Keratinocyte (primary cell): Measurements from ENCODE around the gene TAF13.

ENCODE experiments used
- EZH2 ChIP-seq: IDR thresholded peaks from one replicate; pipeline ENCODE4 v1.6.1; 2012; ENCODE audit warnings: inconsistent platforms, mild to moderate bottlenecking, low read length, moderate library complexity
- TF ChIP-seq, protein P1 (sequence below), 3 experiments: IDR thresholded peaks in 1 of 3; conservative IDR thresholded peaks in 1 of 3; optimal IDR thresholded peaks in 1 of 3; 2 replicates in 2 of 3; 3 replicates in 1 of 3; pipeline versions ENCODE3 to v1.5.1; 2011; ENCODE audit warnings: low read length in 3 of 3, mild to moderate bottlenecking in 3 of 3, moderate library complexity in 2 of 3, control low read depth in 1 of 3, inconsistent platforms in 1 of 3; ENCODE audit not compliant: insufficient read depth in 2 of 3; ENCODE audit errors: extremely low read depth in 1 of 3

DNA sequence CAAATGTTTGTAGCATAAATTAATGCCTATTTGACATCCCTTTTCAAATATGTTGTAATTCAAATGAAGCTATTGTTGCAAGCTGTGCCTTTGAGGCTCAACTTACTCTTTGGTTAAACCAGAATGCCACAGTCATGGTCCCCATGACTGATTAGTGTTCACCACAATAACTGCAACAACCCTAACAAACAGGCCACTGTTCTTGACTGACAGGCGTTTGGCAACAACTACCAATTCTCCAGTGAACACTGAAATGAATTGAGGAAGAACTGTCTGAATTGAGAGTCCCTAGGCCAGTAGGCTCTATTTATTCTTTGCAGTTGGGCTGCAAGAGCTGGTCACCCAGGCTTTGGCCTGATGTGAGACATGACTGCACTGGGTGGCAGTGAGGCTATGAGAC lies 8.1 kb upstream of the TAF13 start:
- TF ChIP-seq, protein P1, sequence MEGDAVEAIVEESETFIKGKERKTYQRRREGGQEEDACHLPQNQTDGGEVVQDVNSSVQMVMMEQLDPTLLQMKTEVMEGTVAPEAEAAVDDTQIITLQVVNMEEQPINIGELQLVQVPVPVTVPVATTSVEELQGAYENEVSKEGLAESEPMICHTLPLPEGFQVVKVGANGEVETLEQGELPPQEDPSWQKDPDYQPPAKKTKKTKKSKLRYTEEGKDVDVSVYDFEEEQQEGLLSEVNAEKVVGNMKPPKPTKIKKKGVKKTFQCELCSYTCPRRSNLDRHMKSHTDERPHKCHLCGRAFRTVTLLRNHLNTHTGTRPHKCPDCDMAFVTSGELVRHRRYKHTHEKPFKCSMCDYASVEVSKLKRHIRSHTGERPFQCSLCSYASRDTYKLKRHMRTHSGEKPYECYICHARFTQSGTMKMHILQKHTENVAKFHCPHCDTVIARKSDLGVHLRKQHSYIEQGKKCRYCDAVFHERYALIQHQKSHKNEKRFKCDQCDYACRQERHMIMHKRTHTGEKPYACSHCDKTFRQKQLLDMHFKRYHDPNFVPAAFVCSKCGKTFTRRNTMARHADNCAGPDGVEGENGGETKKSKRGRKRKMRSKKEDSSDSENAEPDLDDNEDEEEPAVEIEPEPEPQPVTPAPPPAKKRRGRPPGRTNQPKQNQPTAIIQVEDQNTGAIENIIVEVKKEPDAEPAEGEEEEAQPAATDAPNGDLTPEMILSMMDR (optimal IDR thresholded peaks at IDR 0.05 in 1 of 3, IDR thresholded peaks at IDR 0.05 in 1 of 3, conservative IDR thresholded peaks at IDR 0.05 in 1 of 3; ENCODE audit: extremely low read depth in 1 of 3, insufficient read depth in 2 of 3, low read length in 3 of 3): no peak
- TF ChIP-seq EZH2: no peak
